Measurements from ENCODE around the gene SMYD3.

The SMYD3 gene

GRCh38 chr1:246506674-246507481 lies at the start of gene SMYD3:
Gene SMYD3, minus strand, starts transcription at chr1:246507279.
- ChIA-PET CTCF (interaction anchor here (0.5 to 1.0 kb wide), 2 partner anchors 11 to 1711 kb away, joined by 3 to 4 read pairs; no protein-coding TSS in a partner anchor), POLR2A (interaction anchor here (0.8 kb wide), 1 partner anchor 59 kb away, joined by 7 read pairs; the partner anchor contains the start of genes CNST and TFB2M)
- Histone ChIP-seq H3K4me1 (ENCODE audit: control insufficient read depth, insufficient read depth, low read length) (no peaks in the 10 kb centered on the region; the same call in 1 of the 2 replicates), H3K36me3 (ENCODE audit: control insufficient read depth in 2 of 2, insufficient read depth in 1 of 2, low read length in 2 of 2) (peaks cover 0 to 4% of the 10 kb centered on the region in 2 experiments; a peak in 1 of 3 replicates), H3K9me3 (ENCODE audit: control insufficient read depth, insufficient read depth, low read depth, low read length) (no peaks in the 10 kb centered on the region), H3K4me3 (ENCODE audit: low read depth, low read length) (peak within 1 kb of the TSS; percentile 77), H3K27ac (ENCODE audit: extremely low read depth, low read depth, low read length) (no peak within 1 kb of the TSS; the same call in 1 of the 2 replicates)
- TF ChIP-seq, protein P1, sequence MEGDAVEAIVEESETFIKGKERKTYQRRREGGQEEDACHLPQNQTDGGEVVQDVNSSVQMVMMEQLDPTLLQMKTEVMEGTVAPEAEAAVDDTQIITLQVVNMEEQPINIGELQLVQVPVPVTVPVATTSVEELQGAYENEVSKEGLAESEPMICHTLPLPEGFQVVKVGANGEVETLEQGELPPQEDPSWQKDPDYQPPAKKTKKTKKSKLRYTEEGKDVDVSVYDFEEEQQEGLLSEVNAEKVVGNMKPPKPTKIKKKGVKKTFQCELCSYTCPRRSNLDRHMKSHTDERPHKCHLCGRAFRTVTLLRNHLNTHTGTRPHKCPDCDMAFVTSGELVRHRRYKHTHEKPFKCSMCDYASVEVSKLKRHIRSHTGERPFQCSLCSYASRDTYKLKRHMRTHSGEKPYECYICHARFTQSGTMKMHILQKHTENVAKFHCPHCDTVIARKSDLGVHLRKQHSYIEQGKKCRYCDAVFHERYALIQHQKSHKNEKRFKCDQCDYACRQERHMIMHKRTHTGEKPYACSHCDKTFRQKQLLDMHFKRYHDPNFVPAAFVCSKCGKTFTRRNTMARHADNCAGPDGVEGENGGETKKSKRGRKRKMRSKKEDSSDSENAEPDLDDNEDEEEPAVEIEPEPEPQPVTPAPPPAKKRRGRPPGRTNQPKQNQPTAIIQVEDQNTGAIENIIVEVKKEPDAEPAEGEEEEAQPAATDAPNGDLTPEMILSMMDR (tag by site-specific recombination; IDR thresholded peaks at IDR 0.05), result peak; percentile 52; the same call in 1 of the 2 replicates
- TF ChIP-seq ZNF341 (tag by site-specific recombination; IDR thresholded peaks at IDR 0.05; ENCODE audit: low read depth) (peak; percentile 36; the same call in 1 of the 2 replicates), SP3 (tag by site-specific recombination; IDR thresholded peaks at IDR 0.05) (0 out of 2 replicates have a peak, but pooled peaks have one; percentile 16), REST (tag by site-specific recombination; IDR thresholded peaks at IDR 0.05) (0 out of 2 replicates have a peak, but pooled peaks have one; percentile 33), ZNF335 (tag by site-specific recombination; conservative IDR thresholded peaks at IDR 0.05) (peak; percentile 80), GLIS2 (tag by site-specific recombination; IDR thresholded peaks at IDR 0.05) (peak; percentile 51; the same call in 1 of the 2 replicates), ZNF645 (tag by site-specific recombination; IDR thresholded peaks at IDR 0.05) (no peak), ZBTB6 (tag by site-specific recombination; IDR thresholded peaks at IDR 0.05) (peak; percentile 61; the same call in 1 of the 2 replicates), ZNF548 (tag by site-specific recombination; IDR thresholded peaks at IDR 0.05) (no peak), SP2 (tag by site-specific recombination; IDR thresholded peaks at IDR 0.05) (peak; percentile 17), ZNF433 (tag by site-specific recombination; IDR thresholded peaks at IDR 0.05; ENCODE audit: low read depth) (no peak), ZBTB8A (tag by site-specific recombination; IDR thresholded peaks at IDR 0.05) (peak; percentile 95)
- TF ChIP-seq, protein P2, sequence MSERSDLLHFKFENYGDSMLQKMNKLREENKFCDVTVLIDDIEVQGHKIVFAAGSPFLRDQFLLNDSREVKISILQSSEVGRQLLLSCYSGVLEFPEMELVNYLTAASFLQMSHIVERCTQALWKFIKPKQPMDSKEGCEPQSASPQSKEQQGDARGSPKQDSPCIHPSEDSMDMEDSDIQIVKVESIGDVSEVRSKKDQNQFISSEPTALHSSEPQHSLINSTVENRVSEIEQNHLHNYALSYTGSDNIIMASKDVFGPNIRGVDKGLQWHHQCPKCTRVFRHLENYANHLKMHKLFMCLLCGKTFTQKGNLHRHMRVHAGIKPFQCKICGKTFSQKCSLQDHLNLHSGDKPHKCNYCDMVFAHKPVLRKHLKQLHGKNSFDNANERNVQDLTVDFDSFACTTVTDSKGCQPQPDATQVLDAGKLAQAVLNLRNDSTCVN (tag by site-specific recombination; optimal IDR thresholded peaks at IDR 0.05), result peak; percentile 76

DNA sequence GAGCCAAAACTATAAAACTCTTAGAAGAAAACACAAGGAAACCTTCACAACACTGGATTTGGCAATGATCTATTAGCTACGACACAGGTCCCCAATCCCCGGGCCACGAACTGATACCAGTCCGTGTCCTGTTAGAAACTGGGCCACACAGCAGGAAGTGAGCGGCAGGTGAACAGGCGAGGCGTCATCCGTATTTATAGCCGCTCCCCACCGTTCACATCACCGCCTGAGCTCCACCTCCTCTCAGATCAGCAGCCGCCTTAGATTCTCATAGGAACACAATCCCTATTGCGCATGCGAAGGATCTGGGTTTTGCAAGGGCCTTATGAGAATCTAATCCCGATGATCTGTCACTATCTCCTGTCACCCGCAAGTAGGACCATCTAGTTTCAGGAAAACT lies 47.1 kb upstream of the SMYD3 start:
- no peak overlapping the region for H3K27ac ChIP-seq (ENCODE audit: extremely low read depth, low read depth, low read length)
- CTCF ChIA-PET, result interaction anchor here (0.7 to 1.0 kb wide), 2 partner anchors 57 to 1151 kb away, joined by 3 read pairs; no protein-coding TSS in a partner anchor
- no peak overlapping the region for H3K4me3 ChIP-seq (ENCODE audit: low read depth, low read length)
- no peaks in the 10 kb centered on the region for H3K9me3 ChIP-seq (ENCODE audit: control insufficient read depth, insufficient read depth, low read depth, low read length)
- peaks cover 0 to 52% of the 10 kb centered on the region in 2 experiments; a peak in 2 of 3 replicates for H3K36me3 ChIP-seq (ENCODE audit: control insufficient read depth in 2 of 2, insufficient read depth in 1 of 2, low read length in 2 of 2)
- POLR2A ChIA-PET, result no interaction called here
- no peaks in the 10 kb centered on the region for H3K4me1 ChIP-seq (ENCODE audit: control insufficient read depth, insufficient read depth, low read length)
- TF ChIP-seq PRDM10 (tag by site-specific recombination; IDR thresholded peaks at IDR 0.05), result no peak
- TF ChIP-seq ZNF114 (tag by site-specific recombination; IDR thresholded peaks at IDR 0.05), result no peak
- TF ChIP-seq, protein P3, sequence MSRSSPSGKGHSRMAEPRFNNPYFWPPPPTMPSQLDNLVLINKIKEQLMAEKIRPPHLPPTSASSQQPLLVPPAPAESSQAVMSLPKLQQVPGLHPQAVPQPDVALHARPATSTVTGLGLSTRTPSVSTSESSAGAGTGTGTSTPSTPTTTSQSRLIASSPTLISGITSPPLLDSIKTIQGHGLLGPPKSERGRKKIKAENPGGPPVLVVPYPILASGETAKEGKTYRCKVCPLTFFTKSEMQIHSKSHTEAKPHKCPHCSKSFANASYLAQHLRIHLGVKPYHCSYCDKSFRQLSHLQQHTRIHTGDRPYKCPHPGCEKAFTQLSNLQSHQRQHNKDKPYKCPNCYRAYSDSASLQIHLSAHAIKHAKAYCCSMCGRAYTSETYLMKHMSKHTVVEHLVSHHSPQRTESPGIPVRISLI (tag by site-specific recombination; IDR thresholded peaks at IDR 0.05), result no peak
- no peak for TF ChIP-seq ZEB2 (tag by site-specific recombination; IDR thresholded peaks at IDR 0.05)
